HG03469 (cell line): ENCODE measurements around the gene PRKAA2.

ENCODE experiments used
- ATAC-seq: cut with Tn5 transposase; IDR thresholded peaks from one replicate; pipeline ENCODE4 v1.9.1; 2021; ENCODE audit warnings: mild to moderate bottlenecking, moderate library complexity, moderate number of reproducible peaks; ENCODE audit not compliant: unreplicated experiment

Gene PRKAA2

DNA sequence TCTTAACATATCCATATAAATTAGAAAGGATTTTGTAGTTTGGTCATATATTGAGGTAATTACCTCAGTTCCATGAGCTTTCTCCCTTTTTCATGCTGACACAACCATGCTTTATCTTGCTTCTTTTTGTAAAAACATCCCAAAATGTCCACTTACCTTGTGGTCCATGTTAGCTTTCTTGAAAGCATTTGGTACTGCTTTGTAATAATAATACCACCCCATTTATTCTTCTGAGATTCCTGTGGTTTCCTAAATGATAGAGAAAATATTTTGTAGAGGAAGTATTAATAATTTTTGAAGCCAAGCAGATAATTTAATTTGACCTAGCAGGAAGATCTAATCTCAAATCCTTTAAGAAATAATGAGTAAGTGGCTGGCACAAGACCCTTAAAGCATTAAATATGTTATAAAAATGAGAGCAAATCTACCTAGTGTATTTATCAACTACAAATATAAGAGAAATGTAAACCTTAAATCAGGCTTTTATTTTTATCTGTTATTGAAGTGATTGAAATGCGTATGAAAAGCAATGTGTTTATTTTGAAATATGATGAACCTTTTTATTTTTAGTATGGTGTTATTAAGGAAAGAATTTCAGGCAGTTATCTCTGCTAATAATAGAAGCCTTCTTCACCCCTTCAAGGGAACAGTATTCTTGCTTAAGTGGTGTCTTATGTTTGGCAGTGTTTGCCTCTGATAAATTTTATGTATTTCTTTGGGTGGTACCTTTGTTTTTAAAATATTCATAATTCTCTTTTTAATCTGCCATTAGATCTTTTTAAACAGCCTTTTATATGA, 9.2 kb downstream of the PRKAA2 start:
- no peak for ATAC-seq

GRCh38 chr1:56655991-56656613, 11.0 kb downstream of the PRKAA2 start:
- no peak for ATAC-seq

DNA sequence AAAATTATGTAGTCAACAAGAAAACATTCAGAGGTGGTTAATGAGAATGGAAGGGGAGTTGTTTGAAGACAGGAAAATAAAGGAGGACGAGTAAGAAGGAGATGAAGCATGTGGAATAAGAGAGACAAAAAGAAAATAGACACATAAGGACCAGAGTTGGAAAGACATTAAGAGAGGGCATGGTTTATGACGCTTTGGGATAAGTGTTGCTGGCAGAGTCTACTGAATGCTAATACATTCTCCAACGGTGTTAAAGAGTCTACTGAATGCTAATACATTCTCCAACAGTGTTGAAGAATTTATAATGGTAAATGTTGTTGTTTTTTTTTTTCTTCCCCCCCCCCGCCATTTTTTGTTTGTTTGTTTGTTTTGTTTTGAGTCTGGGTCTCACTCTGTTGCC, 13.1 kb downstream of the PRKAA2 start:
- no peak for ATAC-seq

GRCh38 chr1:56660293-56660692, 15.2 kb downstream of the PRKAA2 start:
- ATAC-seq = no peak

DNA sequence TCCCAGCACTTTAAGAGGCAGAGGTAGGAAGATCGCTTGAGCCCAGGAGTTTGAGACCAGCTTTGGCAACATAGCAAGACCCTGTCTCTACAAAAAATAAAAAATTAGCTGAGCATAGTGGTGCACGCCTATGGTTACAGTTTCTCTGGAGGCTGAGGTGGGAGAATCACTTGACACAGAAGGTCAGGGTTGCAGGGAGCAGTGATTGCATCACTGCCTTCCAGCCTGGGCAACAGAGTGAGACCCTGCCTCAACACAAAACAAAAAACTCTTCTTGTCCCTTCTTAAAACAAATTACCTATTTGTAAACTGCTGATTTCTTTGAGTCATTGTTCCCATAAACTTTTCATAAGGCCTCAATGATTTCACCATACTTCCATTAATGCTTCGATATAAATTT, 18.7 kb downstream of the PRKAA2 start:
- ATAC-seq = no peak

- no peak for ATAC-seq
Measured at GRCh38 chr1:56665384-56665783, 20.3 kb downstream of the PRKAA2 start.

- ATAC-seq = no peak
Measured at GRCh38 chr1:56666112-56666608, 21.0 kb downstream of the PRKAA2 start.

DNA sequence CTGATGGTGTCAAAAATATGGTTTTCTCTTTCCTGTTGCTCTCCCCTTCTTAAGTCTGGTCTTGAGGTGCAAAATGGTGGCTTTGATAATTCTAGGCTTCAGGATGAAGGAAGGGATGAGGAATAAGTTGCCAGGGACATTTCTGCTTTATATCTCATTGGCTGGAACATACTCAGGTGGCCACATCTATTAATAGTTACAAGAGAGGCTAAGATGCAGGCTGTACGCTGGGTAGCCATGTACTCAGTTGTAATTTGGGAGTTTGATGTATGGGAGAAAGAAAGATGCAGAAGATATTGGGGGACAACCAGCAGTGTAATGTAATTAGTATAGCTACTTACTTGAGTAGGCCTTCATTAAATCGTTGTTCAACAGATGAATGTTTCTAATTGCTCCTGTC, 25.2 kb downstream of the PRKAA2 start:
- no peak for ATAC-seq

DNA sequence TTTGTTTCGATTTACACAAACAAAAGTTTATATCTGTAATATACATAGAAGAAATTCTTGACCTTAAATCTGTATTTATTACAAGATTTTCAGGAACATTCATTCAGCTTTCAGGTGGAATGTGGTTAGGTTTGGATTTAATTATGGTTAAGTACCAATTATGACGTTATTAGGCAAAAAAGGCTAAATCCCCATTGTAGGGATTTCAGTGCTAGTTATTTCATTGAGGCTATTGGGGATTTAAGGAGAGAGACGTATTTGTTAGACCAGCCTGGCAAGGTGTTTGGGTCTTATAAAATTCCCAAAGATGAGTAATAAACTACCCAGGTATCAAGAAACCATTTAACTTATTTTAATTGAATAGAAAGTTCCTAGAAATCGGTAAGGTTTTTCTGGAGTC, 26.0 kb downstream of the PRKAA2 start:
- no peak for ATAC-seq

DNA sequence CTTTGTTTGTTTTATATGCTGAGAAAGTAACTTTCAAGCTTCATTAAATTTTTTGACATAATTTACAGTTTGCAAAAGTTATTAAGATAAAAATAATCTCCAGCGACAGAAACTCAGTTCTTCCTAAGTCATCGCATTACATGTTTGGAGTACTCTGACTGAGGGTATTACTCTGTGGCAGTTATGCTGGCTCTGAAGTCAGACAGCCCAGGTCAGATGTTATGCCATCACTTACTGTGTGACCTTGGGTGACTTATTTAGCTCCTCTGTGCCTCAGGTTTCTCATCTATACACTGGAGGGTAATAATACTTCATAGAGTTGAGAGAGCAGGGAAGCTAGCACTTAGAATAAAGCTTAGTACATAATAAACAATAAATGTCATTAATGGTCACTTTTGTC, 26.4 kb downstream of the PRKAA2 start:
- ATAC-seq = no peak

- ATAC-seq = no peak
Measured at GRCh38 chr1:56672579-56672978, 27.5 kb downstream of the PRKAA2 start.

DNA sequence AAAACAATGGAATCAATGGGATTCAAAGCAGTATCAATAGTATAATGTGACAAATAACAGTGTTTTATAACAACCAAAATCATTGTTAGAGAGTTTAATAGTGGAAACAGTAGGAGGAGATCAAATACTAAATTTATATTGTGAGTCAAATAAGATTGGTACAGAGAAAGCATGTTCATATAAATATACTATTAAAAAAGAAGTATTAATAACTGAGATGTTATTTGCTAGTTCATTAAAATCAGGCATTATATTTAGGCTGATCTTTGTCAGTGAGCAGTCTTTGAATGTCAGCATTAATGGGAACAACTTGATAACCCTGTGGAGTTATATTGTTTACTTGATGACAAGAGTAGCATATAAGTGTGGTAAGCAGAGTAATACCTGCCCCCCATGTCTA, 30.6 kb downstream of the PRKAA2 start:
- no peak for ATAC-seq

DNA sequence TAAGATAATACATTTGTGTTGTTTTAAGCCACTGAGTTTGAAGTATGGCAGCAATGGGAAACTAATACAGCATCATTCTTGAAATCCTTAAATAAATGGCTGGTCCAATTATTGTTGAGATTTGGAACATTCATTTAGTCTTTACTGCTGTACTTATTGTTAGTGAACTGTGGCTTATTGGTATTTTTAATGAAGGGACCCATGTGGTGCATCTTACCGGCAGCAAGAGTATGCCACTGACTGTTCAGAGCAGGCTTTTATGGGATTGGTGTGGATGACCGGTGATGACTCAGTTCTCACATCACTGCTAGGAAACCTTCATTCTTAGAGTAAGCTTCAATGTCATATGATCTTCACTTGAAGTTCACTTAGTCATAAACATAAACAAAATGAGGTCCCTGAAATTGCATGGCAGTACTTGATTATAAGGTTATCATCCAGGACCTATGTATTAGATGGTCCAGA, 31.5 kb downstream of the PRKAA2 start:
- ATAC-seq = no peak

GRCh38 chr1:56683569-56683968, 38.5 kb downstream of the PRKAA2 start:
- no peak for ATAC-seq

DNA sequence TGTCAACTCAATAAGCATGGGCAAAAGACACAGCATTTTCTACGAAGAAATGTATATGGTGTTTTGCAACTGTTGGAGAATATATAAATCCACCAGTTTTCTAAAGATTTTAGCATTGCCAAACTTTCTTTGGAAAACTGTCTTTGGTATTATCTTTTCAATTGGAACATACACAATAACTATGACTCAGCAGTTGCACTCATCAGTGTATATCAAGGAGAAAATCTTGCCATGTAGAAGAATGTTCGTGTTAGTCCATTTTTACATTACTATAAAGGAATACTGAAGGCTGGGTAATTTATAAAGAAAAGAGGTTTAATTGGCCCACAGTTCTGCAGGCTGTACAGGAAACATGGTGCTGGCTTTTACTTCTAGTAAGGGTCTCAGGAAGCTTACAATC, 41.1 kb downstream of the PRKAA2 start:
- ATAC-seq = no peak

DNA sequence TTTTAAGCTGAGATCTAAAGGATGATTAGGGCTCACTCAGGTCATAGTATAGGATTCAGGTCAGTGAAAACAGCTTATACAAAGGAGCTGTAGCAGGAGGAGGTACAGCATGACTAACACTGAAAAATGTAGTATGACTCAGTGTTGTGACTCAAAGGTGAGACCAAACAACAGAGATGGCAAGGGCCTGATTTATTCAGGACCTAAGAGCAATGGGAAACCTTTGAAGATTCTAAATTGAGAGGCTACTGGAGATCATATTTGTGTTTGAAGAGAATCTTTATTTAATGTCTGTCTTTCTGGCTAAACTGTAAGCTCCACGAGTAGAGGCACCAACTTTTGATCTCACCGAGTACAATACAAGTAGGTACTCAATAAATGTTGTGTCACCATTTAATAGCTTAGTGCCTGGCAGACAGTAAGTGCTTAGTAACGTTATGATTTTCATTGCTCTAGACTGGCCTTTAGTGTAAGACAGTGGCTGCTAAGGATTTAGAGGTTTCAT, 43.5 kb downstream of the PRKAA2 start:
- no peak for ATAC-seq

GRCh38 chr1:56696663-56697062, 51.5 kb downstream of the PRKAA2 start:
- ATAC-seq = no peak

DNA sequence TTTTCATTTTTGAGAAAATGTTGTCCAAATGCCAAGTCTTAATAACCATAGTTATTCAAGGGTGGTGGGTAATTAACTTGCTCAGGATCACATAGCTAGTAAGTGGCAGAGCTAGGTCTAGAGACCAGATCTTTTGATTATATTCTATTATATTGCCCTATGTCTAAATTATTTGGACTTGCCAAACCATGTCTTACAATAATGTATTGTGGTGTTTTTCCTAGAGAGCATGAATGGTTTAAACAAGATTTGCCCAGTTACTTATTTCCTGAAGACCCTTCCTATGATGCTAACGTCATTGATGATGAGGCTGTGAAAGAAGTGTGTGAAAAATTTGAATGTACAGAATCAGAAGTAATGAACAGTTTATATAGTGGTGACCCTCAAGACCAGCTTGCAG, 58.6 kb downstream of the PRKAA2 start:
- ATAC-seq = no peak

GRCh38 chr1:56707379-56707778, 62.3 kb downstream of the PRKAA2 start:
- ATAC-seq = no peak

DNA sequence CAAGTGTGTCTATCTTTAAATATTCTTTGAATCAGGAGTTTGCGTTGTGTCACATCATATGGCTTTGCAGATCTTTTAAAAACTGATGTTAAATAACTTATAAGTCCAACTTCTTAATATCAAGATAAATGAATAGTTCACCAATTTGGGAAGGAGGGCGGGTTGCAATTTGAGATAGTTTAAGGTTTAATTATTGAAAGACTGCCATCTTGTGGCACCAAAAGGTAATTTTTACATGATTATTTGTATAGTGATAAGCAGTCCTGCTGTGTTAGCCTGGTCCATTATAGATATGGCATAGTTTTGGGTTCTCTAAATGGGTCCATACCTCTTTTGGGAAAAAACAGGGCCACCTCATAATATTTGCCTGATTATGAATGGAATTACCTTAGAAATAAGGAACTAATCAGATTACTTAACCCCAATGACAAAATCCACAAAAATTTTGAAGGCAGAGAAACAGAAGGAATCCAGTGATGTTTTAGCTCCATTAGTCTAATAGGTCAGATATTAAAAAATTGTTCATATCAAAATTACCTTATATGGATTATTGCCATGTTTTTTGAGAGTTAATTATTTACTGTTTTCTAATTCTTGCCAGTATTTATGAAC, 64.3 kb downstream of the PRKAA2 start:
- ATAC-seq = no peak

DNA sequence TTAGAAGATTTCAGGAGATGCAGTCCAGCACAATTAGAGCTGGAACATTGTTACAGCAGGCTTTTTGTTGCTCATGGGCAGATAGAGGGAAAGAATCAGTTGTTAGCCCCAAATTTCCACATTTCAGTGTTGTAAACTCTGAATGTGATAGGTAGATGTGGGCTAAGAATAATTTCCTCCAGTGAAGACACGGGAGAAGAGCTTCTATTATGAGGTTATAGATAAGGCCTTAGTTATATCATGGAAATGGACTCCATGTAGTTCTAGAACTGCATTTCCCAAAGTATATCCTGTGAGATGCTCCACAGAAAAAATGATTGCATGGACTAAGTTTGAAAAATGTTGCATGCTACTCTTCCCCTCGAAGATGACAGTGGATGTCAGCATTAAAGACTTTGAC, 64.9 kb downstream of the PRKAA2 start:
- no peak for ATAC-seq

- ATAC-seq = no peak
Measured at GRCh38 chr1:56710646-56711045, 65.5 kb downstream of the PRKAA2 start.
